B cell (primary cell): ENCODE data around the gene NPFF.

Experiments
- CTCF ChIP-seq: fragments of 200-600 bp; IDR thresholded peaks from one replicate; pipeline ENCODE4 v1.8.0; 2022; ENCODE audit warnings: antibody characterized with exemption, mild to moderate bottlenecking
- EZH2 ChIP-seq: IDR thresholded peaks from 2 replicates; pipeline ENCODE4 v1.6.1; 2012; ENCODE audit warnings: borderline replicate concordance, low read depth, mild to moderate bottlenecking, moderate library complexity, low read length; ENCODE audit not compliant: insufficient read depth, poor library complexity, severe bottlenecking

DNA sequence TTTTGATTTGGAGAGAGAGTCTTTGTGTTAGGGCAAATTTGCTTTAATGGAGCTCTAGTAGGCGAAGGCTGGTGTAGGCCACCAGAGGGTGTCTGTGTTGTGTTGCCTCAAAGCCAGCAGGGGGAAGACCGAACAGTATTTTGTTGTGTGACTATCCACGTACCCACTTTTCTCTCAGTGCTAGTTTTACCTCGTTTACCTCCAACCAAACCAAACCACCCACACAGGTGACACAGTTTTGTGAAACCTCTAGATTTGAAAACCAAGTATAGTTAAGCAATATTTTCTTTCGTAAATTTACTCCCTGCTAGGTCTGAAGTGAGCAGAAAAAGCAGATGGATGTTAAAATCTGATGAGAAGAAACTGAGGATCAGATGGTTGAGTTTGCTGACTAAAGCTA lies 36.3 kb upstream of the NPFF start:
- TF ChIP-seq EZH2 (no peak), CTCF (peak; percentile 71)
